LNCAP (cell line): ENCODE results near the gene ARHGAP5.

Source experiments
- CTCF ChIP-seq: fragments of 450-650 bp; IDR thresholded peaks from 2 replicates; pipeline ENCODE4 v1.5.1; 2017; ENCODE audit warnings: mild to moderate bottlenecking

The ARHGAP5 gene

GRCh38 chr14:32104308-32104707 is 27.2 kb downstream of the ARHGAP5 start:
- TF ChIP-seq CTCF: no peak

GRCh38 chr14:32104803-32105202 is 27.7 kb downstream of the ARHGAP5 start:
- TF ChIP-seq CTCF: no peak

GRCh38 chr14:32109676-32110547 is 32.8 kb downstream of the ARHGAP5 start:
- no peak for TF ChIP-seq CTCF

- TF ChIP-seq CTCF: no peak
Observed at GRCh38 chr14:32110548-32110896, 33.4 kb downstream of the ARHGAP5 start.

GRCh38 chr14:32121536-32121935 is 44.4 kb downstream of the ARHGAP5 start:
- TF ChIP-seq CTCF: no peak

GRCh38 chr14:32121948-32122347 is 44.8 kb downstream of the ARHGAP5 start:
- no peak for TF ChIP-seq CTCF

GRCh38 chr14:32128703-32129102 is 51.6 kb downstream of the ARHGAP5 start:
- no peak for TF ChIP-seq CTCF
